GM03348 (cell line): Measurements from ENCODE around the gene TBC1D22A.
A peak's percentile ranks its signal among the peaks of the same experiment; 100 is the strongest.

ENCODE experiments used
- DNase-seq: peaks from one replicate; pipeline ENCODE4 v3.0.0; 2012; ENCODE audit warnings: low spot score

The TBC1D22A gene

GRCh38 chr22:46934746-46935491 is 172.5 kb downstream of the TBC1D22A start:
- peak; percentile 85 for DNase-seq

DNA sequence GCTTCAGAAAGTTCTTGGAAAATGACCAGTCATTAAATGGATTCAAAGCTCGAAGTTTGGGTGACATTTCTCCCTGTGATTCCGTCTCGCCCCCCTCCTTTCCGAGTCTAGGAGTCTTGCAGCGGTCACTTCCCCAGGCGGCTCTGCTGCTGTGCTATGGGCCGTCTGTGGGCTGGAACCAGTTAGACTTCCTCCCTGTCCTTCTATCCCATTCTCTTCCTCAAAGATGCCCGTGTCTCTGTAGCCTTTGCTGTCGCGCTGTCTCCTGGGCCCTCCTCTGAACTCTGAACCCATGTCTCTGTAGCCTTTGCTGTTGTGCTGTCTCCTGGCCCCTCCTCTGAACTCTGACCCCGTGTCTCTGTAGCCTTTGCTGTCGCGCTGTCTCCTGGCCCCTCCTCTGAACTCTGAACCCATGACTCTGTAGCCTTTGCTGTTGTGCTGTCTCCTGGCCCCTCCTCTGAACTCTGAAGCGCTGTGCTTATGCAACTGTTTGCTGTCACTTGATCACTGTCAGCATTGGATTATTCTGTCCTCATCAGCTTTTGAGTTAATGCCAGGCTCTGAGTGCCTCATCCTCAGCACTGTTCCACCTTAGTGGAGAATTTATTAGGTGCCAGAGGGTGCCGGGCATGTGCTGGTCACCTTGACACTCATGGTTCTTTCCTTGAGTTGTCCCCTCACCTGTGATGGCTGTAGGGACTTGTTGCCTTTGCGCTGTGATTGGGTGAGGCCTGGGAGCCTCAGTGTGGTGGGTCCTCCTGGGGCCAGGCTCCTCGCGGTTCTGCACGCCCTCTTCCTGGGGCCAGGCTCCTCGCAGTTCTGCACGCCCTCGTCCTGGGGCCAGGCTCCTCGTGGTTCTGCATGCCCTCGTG is 173.3 kb downstream of the TBC1D22A start:
- no peak for DNase-seq

- DNase-seq, result no peak
Measured at GRCh38 chr22:46936378-46936903, 174.0 kb downstream of the TBC1D22A start.

GRCh38 chr22:46937185-46937584 is 174.7 kb downstream of the TBC1D22A start:
- no peak for DNase-seq

- DNase-seq, result no peak
Measured at GRCh38 chr22:46937939-46938338, 175.5 kb downstream of the TBC1D22A start.

DNA sequence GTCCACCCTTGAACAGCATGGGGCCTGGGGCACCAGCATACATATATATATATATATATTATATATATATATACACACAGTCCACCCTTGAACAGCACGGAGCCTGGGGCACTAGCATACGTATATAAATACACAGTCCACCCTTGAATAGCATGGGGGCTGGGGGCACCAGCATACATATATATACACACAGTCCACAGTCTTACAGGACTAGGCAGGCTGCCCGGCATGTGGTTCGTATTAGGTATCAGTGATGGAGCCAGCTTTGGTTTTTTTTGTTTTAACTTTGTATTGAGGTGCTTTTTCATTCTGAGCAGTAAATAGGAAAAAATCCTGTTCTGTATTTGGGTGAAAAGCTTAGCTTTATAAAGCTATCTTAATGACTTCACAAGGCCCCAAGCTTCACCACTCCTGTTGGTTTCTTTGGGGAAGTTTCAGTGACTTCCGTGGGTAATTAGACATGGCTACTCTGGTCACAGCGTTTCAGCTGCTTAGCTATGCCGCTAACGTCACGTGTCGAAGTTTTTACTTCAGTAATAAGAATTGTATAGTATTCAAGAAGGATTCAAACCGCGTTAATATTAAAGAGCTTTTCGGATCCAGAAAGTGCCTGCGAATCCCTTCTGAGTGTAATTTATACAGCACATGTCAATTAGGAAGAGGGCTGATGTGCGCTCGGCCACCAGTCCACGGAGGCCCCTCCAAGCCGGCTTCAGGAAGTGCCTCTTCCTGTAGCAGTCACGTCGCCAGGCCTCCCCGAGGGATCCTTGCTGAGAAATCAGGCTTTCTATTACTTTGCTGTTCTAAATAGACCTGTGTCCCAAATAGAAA is 179.7 kb downstream of the TBC1D22A start:
- DNase-seq, result peak; percentile 32

GRCh38 chr22:46942799-46943785 is 180.6 kb downstream of the TBC1D22A start:
- no peak for DNase-seq

GRCh38 chr22:46945481-46945880 is 183.0 kb downstream of the TBC1D22A start:
- DNase-seq, result no peak

DNA sequence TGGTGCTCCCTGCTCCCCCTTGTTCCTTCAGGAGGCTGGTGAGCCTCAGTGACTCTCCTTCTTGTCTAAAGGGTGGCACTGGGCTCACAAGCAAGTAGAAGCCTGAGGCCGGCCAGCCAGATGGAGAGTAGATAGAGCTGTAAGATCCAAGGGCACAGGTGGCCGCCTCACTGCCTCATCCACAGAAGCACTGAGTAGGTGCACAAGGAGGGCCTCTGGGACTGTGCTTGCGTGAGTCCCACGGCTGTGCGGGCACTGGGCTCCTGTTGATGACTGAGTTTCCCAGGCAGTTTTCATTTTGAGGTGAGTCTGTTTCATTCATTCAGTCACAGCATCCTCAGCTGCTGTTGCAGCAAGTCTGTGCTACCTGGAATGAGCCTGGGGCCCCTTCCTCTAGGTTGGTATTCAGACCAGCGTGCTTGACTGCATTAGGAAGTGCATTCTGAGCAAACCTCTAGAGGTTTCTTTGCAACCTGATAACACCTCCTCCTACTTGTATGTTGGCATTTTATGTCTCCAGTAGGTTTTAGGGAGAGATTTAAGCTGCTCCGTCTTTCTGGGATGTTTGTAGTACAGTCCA is 184.0 kb downstream of the TBC1D22A start:
- no peak for DNase-seq

DNA sequence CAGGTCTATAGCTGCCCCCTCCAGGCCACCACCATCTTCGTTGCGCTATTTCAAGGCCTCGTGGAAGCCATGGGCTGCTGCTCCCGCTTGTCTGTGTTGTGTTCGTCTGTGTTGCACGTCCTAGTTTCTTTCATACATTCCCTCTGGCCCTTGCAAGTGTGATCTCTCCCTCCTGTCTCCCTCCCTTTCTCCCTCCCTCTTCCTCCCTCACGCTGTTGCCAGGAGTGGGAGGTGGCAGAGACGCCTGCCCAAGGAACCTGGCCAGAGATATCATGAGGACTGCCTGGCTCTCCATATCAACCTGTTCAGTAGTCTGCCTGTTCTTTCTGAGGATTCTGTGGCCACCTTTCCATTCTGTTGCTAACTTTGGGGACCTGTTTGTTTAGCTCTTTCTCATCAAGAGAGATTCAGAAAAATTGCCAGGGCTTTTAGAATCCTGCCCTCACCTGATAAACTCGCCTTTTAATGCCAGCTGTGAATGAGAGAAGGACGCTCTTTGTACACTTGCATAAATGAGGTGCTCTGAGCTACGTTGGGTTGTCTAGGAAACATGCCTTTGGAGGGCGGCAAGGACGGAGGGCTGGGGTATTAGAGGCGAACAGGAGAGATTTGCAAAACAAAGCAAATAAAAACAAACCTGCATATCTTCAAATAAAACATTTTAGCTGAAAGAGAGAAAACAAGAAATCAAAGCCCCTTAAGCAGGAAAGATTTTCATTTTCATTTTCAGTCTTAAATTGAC is 185.2 kb downstream of the TBC1D22A start:
- DNase-seq, result no peak

- no peak for DNase-seq
Measured at GRCh38 chr22:46948411-46949144, 186.1 kb downstream of the TBC1D22A start.

DNA sequence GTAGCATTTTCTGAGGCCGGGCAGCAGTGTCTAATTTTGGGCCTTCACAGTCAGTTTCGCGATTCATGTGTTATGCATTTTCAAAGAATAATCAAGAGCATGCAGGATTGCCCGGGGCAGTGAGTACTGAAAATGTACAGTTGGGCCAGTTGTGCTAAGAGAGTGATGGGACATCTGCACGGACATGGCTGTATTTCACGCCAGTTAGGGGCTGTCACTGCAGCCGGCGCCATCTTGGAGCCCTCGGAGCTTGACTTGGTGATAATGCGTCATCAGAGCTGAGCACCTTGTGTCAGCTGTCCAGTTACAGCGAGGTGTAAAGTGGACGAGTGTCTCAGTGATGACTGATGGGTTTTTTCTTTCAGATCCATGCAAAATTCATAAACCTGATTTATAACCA is 188.9 kb downstream of the TBC1D22A start:
- DNase-seq, result no peak

DNA sequence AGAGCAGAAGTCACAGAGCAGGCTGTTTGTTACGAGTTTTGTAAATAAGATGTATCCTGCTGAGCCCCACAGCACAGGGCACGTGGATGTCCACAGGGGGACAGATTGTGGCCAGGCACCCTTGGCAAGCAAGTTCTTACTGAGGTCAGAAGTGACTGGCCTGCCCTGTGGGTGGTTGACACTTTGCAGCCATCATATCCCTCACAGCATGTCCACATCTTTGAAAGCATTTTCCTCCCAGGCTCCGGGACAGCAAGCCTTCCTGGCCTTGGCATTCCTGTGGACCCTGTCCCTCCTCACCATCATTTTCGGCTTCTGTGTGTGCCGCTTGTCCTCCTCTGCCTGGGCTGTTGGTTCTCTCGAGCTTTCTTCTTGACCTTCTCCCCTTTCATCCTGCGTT is 189.5 kb downstream of the TBC1D22A start:
- no peak for DNase-seq

- DNase-seq, result no peak
Measured at GRCh38 chr22:46953968-46954765, 191.7 kb downstream of the TBC1D22A start.

DNA sequence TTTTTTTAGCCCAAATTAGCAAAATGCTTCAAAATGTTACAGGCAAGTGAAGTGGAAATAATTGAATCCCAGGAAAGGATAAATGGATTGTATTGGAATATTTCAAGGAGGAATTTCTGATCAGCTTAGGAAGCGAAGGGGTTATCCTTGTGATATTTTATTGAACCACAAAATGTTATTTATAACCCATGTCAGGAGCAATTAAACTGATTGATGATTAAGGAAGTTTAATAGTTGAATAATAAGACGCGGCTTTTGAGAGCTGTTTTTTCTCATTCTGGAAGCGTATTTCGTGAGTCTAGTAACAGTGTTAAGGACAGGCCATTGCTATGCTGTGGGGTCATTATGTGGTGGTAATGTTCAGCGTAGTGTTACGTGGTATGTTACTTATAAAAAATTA is 192.3 kb downstream of the TBC1D22A start:
- no peak for DNase-seq

DNA sequence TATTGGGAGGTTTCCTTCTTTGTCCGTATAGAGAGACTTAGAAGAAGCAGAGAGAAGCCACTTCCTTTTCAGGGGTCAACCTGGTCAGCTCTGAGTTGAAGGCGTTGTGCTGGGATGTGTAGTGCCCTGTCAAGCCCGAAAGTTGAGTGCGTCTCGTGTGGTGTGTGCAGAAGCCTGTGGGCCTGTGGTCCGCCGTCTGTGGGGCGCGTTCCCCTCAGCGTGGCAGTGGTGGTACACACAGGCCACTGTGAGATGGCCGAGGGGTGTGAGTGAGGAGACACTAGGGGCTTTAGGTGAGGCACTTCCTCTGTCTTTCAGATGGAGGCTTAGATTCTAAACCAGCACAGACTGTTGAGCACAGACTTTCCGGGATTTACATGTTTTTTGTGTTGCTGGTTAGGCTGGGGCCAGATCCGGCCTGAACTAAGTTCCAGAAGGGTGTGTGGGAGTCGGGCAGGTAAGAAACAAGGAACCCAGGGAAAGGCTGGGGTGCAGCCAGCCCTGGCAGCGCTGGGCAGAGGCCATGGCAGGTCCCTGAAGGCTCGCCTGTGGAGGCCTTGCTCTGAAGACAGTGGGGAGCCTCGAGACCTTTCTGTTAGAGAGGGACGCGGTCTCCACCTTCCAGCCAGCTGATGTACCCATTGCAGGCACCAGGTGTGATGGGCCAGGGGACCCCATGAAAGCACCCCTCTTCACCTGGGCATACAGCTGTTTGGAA is 194.2 kb downstream of the TBC1D22A start:
- DNase-seq, result no peak

GRCh38 chr22:46957521-46957920 is 195.1 kb downstream of the TBC1D22A start:
- DNase-seq, result no peak

- DNase-seq, result no peak
Measured at GRCh38 chr22:46958191-46958590, 195.7 kb downstream of the TBC1D22A start.
